ENCODE data around the gene FKTN.
"Not testable (repeated sequence)": the region's sequence is repeated elsewhere in the genome, so short reads cannot be mapped to it uniquely, and the experiment has no call there.

The FKTN gene

GRCh38 chr9:105557804-105558610, at the start of gene FKTN:
TSS of gene FKTN (plus strand) at chr9:105558131. CDS start at chr9:105575033, 16,902 bp downstream.
- no peak for DNase-seq

GRCh38 chr9:105508530-105508929, 49.4 kb upstream of the FKTN start:
- DNase-seq: no peak

- no peak for DNase-seq
These were observed 47.9 kb upstream of the FKTN start for GRCh38 chr9:105510024-105510423.

DNA sequence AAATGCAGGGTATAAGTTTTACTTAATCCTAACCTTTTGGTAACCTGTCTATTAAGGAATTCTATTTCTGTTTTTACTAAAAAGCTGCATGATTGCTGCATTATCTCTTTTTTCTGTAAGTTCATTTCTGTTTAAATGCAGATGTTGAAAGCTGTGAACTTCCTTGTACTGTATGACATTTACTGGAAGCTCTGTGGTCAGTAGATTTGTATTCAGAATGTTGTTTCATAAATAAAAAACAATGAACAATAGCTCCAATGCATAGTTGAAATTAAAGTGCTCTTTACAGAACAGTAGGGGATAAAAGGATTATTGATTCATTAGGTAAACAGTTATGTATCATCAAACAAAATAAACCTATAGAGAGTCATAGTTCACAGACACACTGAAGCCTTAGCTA, 46.5 kb upstream of the FKTN start:
- DNase-seq: no peak

DNA sequence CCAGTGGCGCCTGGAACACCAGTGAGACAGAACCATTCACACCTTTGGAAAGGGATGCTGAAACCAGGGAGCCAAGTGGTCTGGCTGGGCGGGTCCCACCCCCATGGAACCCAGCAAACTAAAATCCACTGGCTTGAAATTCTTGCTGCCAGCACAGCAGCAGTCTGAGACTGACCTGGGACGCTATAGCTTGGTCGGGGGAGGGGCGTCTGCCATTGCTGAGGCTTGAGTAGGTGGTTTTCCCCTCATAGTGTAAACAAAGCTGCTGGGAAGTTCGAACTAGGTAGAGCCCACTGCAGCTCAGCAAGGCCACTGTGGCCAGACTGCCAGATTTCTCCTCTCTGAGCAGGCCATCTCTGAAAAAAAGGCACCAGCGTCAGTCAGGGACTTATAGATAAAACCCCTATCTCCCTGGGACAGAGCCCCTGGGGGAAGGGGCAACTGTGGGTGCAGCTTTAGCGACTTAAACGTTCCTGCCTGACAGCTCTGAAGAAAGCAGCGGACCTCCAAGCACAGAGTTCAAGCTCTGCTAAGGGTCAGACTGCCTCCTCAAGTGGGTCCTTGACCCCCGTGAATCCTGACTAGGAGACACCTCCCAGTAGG, 42.0 kb upstream of the FKTN start:
- no peak for DNase-seq

DNA sequence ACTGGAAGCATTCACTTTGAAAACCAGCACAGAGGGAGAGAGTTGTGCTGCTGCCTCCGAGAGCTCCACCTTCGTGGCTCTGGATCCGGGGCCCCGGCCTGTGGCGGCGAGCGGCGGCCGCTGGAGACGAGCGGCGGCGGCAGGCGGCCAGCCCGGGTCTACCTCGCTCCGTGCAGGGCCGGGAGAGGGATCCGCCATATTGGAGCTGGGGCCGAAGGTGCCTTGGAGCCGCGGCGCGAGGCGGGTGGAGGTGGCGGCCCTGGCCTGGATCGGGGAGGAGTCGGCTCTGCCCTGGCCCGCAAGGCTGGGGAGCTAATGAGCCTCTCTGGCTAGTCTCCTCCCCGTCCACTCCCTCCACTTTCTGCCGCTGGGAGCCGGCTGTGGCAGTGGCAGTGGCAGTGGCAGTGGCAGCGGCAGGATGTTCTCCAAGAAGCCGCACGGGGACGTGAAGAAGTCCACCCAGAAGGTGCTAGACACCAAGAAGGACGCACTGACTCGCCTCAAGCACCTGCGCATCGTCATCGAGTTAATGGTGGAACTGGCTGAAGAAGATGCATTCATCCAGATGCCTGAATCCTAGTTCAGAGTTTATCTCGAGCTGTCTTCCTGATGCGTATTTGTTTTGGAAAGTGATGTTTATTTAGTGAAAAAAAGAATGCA, 38.1 kb upstream of the FKTN start:
- not testable (repeated sequence) for DNase-seq

- DNase-seq: not testable (repeated sequence)
These were observed 36.9 kb upstream of the FKTN start for GRCh38 chr9:105520992-105521391.

GRCh38 chr9:105522618-105523385, 35.1 kb upstream of the FKTN start:
- not testable (repeated sequence) for DNase-seq

DNA sequence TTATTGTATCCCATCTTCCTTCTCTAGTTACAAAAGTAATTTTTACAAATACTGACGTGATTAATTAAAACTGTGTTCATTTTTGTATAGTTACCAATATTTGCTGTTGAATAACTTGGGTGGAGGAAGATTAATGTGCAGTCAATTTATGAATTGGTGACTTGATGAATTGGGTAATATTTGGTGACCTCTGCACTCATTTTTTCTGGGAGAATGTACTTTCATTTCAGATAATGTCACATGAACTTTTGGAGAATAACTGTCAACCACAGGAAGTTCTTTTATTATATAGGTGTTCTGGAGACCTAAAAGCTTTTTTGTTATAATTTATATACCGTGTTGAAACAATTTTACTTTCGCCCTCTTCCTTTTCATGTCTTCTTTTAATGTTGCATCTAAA, 26.4 kb upstream of the FKTN start:
- DNase-seq: no peak

GRCh38 chr9:105535920-105536668, 21.8 kb upstream of the FKTN start:
- no peak for DNase-seq

- no peak for DNase-seq
These were observed 18.5 kb upstream of the FKTN start for GRCh38 chr9:105539452-105539851.

GRCh38 chr9:105541838-105542237, 16.1 kb upstream of the FKTN start:
- no peak for DNase-seq

DNA sequence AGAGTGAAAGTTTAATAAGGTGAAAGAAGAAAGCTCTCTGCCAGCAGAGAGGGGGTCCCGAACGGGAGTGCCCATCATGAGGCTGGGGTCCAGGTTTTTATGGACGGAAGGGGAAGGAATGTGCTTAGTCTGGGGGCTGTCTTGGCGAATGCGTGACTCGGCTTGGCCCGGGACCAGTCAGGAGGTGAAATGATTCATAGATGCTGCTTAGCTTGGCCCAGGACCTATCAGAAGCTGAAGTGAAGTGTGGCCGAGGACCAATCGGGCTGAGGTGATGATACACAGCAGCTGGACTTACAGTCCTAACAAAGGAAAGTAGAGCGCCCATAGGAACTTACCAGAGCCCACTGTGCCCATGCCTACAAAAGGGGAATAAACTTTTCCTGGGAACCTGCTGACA, 3.9 kb upstream of the FKTN start:
- no peak for DNase-seq

GRCh38 chr9:105572455-105572854, 14.5 kb downstream of the FKTN start:
- DNase-seq: no peak

DNA sequence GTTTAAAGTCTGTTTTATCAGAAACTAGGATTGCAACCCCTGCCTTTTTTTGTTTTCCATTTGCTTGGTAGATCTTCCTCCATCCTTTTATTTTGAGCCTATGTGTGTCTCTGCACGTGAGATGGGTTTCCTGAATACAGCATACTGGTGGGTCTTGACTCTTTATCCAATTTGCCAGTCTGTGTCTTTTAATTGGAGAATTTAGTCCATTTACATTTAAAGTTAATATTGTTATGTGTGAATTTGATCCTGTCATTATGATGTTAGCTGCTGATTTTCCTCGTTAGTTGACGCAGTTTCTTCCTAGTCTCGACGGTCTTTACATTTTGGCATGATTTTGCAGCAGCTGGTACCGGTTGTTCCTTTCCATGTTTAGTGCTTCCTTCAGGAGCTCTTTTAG, 22.0 kb downstream of the FKTN start:
- DNase-seq: not testable (repeated sequence)

DNA sequence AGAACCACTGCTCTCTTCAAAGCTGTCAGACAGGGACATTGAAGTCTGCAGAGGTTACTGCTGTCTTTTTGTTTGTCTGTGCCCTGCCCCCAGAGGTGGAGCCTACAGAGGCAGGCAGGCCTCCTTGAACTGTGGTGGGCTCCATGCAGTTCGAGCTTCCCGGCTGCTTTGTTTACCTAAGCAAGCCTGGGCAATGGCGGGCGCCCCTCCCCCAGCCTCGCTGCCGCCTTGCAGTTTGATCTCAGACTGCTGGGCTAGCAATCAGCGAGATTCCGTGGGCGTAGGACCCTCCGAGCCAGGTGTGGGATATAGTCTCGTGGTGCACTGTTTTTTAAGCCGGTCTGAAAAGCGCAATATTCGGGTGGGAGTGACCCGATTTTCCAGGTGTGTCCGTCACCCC, 23.6 kb downstream of the FKTN start:
- not testable (repeated sequence) for DNase-seq

DNA sequence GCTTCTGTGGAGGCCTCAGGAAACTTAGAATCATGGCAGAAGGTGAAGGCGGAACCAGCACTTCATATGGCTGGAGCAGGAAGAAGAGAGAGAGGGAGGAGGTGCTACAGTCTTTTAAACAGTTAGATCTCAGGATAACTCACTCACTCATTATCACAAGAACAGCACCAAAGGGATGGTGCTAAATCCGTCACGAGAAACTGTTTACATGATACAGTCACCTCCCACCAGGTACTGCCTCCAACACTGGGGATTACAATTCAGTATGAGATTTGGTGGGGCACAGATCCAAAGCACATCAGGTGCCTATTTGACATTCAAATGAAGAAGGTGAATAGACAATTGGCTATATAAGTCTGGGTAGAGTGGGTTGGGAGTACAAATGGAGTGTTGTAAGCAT, 35.2 kb downstream of the FKTN start:
- DNase-seq: no peak

- no peak for DNase-seq
These were observed 51.0 kb downstream of the FKTN start for GRCh38 chr9:105608721-105609598.

- no peak for DNase-seq
These were observed 63.1 kb downstream of the FKTN start for GRCh38 chr9:105621001-105621400.

GRCh38 chr9:105625088-105625487, 67.2 kb downstream of the FKTN start:
- no peak for DNase-seq

DNA sequence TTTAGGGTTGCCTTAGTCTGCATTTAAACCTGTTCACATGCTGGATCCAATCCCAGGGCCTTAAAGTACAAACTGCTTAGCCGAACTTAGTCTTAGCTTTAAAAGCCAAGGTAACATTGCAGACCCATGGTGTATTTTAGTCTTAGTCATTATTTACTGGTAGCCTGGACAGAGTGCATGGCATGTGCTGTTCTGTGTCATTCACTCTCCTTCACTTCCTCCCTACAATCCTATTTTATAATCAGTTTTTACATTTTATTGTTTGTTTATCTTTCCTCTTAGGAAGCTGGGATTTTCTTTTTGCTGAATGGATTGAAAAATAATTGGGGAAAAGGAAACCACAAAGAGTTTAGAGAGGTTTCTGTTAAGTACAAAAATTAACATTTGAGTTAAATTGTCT, 74.9 kb downstream of the FKTN start:
- DNase-seq: no peak

Measured in cortex of kidney (tissue), 1 donor.